ENCODE data around the gene CELSR1.
"Not testable (repeated sequence)": the region's sequence is repeated elsewhere in the genome, so short reads cannot be mapped to it uniquely, and the experiment has no call there.

CELSR1 gene

GRCh38 chr22:46479046-46479445 lies 58.4 kb downstream of the CELSR1 start:
- no peak for DNase-seq (ENCODE audit: low read depth in 2 of 2)

- no peak for DNase-seq (ENCODE audit: low read depth in 2 of 2)
These were observed 59.3 kb downstream of the CELSR1 start for GRCh38 chr22:46478083-46478551.

GRCh38 chr22:46476547-46476941 lies 60.9 kb downstream of the CELSR1 start:
- DNase-seq (ENCODE audit: low read depth in 2 of 2) = no peak

GRCh38 chr22:46473896-46474557 lies 63.4 kb downstream of the CELSR1 start:
- DNase-seq (ENCODE audit: low read depth in 2 of 2) = no peak

GRCh38 chr22:46473021-46473779 lies 64.2 kb downstream of the CELSR1 start:
- no peak for DNase-seq (ENCODE audit: low read depth in 2 of 2)

- DNase-seq (ENCODE audit: low read depth in 2 of 2) = no peak
These were observed 64.8 kb downstream of the CELSR1 start for GRCh38 chr22:46472722-46473016.

GRCh38 chr22:46471901-46472721 lies 65.3 kb downstream of the CELSR1 start:
- DNase-seq (ENCODE audit: low read depth in 2 of 2) = no peak

GRCh38 chr22:46471330-46471729 lies 66.1 kb downstream of the CELSR1 start:
- DNase-seq (ENCODE audit: low read depth in 2 of 2) = not testable (repeated sequence)

- DNase-seq (ENCODE audit: low read depth in 2 of 2) = no peak
These were observed 67.7 kb downstream of the CELSR1 start for GRCh38 chr22:46469711-46470110.

- DNase-seq (ENCODE audit: low read depth in 2 of 2) = no peak
These were observed 70.4 kb downstream of the CELSR1 start for GRCh38 chr22:46467006-46467405.

- DNase-seq (ENCODE audit: low read depth in 2 of 2) = no peak
These were observed 71.2 kb downstream of the CELSR1 start for GRCh38 chr22:46466255-46466676.

- DNase-seq (ENCODE audit: low read depth in 2 of 2) = no peak
These were observed 71.6 kb downstream of the CELSR1 start for GRCh38 chr22:46465793-46466192.

GRCh38 chr22:46465345-46465720 lies 72.1 kb downstream of the CELSR1 start:
- DNase-seq (ENCODE audit: low read depth in 2 of 2) = no peak

- DNase-seq (ENCODE audit: low read depth in 2 of 2) = no peak
These were observed 72.6 kb downstream of the CELSR1 start for GRCh38 chr22:46464701-46465344.

GRCh38 chr22:46464296-46464695 lies 73.1 kb downstream of the CELSR1 start:
- DNase-seq (ENCODE audit: low read depth in 2 of 2) = no peak

- DNase-seq (ENCODE audit: low read depth in 2 of 2) = no peak
These were observed 73.8 kb downstream of the CELSR1 start for GRCh38 chr22:46463435-46464227.

GRCh38 chr22:46462726-46463371 lies 74.6 kb downstream of the CELSR1 start:
- no peak for DNase-seq (ENCODE audit: low read depth in 2 of 2)

- no peak for DNase-seq (ENCODE audit: low read depth in 2 of 2)
These were observed 75.7 kb downstream of the CELSR1 start for GRCh38 chr22:46461566-46462180.

- no peak for DNase-seq (ENCODE audit: low read depth in 2 of 2)
These were observed 76.6 kb downstream of the CELSR1 start for GRCh38 chr22:46460857-46461256.

- no peak for DNase-seq (ENCODE audit: low read depth in 2 of 2)
These were observed 77.9 kb downstream of the CELSR1 start for GRCh38 chr22:46459347-46460065.
